GM08714 (cell line): Measurements from ENCODE around the gene NGF.

Experiments used
- H3K4me3 ChIP-seq: fragments of 200-500 bp; sonication (Bioruptor generic); 2 replicates; pipeline ENCODE4 v1.5.1; 2014; ENCODE audit warnings: mild to moderate bottlenecking, low read length, inconsistent platforms
- ZNF274 ChIP-seq: IDR thresholded peaks from 2 replicates; pipeline ENCODE4 v1.6.1; 2012; ENCODE audit warnings: mild to moderate bottlenecking, low read depth, low read length

Gene NGF

DNA sequence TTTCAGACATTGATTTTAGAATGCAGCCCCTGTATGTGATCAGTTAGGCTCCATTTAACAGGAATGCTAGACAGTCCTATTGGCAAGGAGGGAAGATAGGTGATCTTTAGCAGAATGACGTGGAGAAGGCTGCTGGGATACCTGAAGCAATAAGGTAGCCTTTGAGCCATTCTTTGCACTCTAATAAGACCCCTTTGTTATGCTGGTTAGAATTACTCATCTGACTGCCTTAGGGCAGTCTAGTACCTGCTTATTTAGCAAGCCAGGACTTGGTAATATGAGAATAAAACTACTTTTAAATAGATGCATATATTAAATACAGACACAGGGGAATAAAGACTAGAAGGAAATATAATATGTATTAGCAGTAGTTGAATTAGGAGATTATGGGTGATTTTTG is 29.1 kb downstream of the NGF start:
- H3K4me3 ChIP-seq = no peak overlapping the region
- no peak for TF ChIP-seq ZNF274

GRCh38 chr1:115307661-115308060 is 30.4 kb downstream of the NGF start:
- TF ChIP-seq ZNF274 = no peak
- H3K4me3 ChIP-seq = no peak overlapping the region

DNA sequence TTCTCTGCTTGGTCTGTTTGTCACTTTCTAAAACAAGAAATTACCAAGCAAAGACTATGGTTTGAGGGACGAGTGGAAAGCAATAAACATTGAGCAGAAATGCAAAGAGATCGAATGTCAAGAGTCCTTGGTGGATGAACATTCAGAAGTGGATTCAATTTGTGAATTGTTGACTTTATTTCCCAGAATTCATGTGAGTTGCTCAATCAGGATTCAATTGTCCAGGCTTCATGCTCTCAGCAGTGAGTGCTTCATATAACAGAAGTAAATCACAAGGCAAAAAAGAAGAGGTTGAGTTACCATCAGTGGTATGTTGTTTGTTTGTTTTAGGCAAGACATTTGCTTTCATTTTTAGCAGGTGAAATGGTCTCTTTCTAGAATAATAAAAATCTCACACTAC is 31.9 kb downstream of the NGF start:
- no peak for TF ChIP-seq ZNF274
- H3K4me3 ChIP-seq = no peak overlapping the region

DNA sequence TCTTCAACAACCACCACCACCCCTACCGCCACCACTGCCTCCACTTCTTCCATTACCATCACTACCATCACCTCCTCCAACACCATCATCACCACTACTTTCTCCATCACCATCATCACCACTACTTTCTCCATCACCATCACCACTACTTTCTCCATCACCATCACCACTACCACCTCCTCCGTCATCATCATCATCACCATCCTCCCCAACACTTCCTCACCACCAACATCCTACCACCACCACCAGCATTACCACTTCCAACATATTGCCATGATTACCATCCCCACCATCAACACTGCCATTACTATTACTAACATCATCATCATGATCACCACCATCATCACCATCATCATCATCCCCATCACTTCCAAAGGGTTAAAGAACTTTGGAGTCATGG is 34.7 kb downstream of the NGF start:
- no peak overlapping the region for H3K4me3 ChIP-seq
- TF ChIP-seq ZNF274 = no peak

DNA sequence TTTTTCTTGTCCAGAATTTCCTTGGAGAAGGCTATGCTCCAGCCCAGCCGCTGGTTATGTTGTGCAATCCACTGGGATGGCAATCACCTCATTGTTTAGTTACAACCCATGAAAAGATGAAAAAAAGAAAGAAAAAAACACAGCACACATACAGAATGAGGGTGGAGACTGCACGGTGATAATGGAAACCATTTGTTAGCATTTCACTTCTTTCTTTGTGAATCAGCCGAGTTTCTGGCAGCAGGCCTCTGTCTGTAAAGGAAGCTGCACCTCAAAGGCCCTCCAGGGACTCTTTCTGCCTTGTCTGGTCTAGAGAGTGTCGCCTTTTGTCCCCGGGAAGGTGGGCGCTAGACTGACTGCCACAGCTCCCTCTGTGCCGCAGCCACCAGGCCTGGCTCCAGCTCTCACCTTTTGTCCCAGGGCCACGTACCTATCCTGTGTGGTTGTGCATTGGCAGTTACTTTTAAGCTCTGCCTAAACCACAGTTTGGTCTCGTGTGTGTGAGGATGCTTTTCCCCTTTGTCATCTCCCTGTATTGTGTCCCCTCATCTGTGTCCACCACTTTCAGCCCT is 35.6 kb downstream of the NGF start:
- TF ChIP-seq ZNF274 = no peak
- no peak overlapping the region for H3K4me3 ChIP-seq

- no peak for TF ChIP-seq ZNF274
- H3K4me3 ChIP-seq = no peak overlapping the region
Observed at GRCh38 chr1:115301438-115302020, 36.5 kb downstream of the NGF start.

- H3K4me3 ChIP-seq = no peak overlapping the region
- no peak for TF ChIP-seq ZNF274
Observed at GRCh38 chr1:115300087-115300876, 37.8 kb downstream of the NGF start.

DNA sequence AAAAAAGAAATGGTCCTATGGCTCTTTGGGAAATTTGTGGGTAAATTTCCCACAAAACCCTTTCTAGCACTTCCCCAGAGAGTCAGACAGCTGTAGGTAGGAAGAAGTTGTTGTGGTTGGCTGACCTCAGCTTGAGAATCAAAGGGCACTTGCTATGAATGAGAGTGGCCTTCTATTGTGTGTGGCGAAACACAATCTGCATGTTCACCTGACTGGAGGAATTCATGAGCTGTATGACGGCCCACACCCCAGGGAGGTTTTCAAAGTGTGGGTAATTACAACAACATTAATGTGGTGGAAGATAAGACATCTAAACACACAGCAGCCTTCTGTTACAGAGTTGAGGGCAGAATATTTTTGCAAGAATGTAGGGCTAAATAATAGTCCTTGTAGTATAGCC is 38.8 kb downstream of the NGF start:
- H3K4me3 ChIP-seq = no peak overlapping the region
- TF ChIP-seq ZNF274 = no peak

GRCh38 chr1:115296981-115297380 is 41.1 kb downstream of the NGF start:
- no peak overlapping the region for H3K4me3 ChIP-seq
- TF ChIP-seq ZNF274 = no peak

DNA sequence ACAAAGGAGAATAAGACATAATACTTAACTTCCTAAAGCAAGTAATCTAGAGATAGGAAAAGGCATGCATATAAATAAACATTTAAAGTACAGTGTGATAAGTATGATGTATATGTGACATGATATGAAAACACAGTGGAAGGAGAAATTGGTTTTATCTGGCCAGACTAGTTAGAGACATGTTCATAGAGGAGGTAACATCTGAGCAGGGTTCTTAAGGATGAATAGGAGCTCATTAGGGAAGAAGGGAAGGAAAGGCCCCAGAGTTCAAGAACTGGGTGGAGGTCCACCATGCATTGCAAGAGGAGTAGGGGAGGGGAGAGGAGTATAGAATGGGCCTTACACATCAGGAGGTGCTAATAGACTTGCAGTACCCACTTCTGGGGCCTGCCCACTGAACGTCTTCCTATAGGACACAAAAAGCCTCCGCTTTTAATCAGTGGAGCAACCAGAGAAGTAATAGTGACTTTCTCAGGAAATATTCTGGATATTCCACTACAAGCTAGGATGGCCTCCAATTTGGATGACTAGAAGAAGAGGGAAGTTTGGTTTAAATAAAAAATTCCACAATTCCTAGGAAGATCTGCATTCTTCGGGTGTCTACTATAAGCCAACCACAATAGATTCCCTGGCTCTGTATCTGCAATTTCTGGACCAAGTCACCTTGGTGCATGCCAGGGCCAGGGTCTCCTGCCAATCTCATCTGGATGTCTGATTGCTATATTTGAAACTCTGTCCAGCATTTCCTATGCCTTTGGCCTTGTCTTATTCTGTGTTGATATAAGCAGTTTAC is 41.9 kb downstream of the NGF start:
- H3K4me3 ChIP-seq = no peak overlapping the region
- no peak for TF ChIP-seq ZNF274

DNA sequence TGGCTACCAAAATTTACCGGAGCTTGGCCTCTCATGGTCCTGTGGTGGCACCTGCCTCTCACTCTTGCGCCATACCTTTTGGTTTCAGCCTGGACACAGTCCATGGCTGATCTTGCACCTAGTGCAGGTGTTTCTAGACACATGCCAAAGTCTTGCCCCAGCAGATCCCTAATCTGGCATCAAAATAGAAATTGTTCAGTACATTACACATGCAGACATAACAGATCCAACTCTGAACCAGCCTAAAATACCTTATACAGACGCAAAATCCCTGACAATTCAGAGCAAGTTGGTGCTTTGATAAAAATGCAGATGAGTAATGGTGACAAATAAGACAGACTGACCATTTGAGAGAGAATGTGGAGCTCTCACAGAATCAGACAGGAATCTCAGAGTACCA is 44.1 kb downstream of the NGF start:
- TF ChIP-seq ZNF274 = no peak
- H3K4me3 ChIP-seq = no peak overlapping the region

GRCh38 chr1:115293006-115293405 is 45.0 kb downstream of the NGF start:
- no peak for TF ChIP-seq ZNF274
- H3K4me3 ChIP-seq = no peak overlapping the region

GRCh38 chr1:115291741-115292140 is 46.3 kb downstream of the NGF start:
- no peak for TF ChIP-seq ZNF274
- no peak overlapping the region for H3K4me3 ChIP-seq

DNA sequence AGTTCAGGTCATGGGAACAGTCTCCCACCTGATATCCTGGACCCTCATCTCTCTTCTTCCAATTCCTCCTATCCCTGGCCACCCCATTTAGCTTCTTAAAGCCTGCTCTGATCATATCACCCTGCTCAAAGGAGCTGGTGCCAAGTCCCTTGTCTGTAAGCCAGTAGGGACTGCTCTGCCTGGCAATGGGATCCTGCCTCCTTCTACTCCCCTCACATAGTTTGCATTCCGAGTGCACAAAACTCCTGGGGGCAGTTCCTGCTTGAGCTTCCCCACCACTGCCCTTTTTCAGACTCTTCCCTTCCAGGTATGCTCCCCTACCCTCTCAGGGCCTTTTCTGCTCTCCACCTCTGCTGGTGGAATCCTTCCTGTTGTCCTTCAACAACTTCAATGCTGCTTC is 48.1 kb downstream of the NGF start:
- H3K4me3 ChIP-seq = no peak overlapping the region
- no peak for TF ChIP-seq ZNF274

DNA sequence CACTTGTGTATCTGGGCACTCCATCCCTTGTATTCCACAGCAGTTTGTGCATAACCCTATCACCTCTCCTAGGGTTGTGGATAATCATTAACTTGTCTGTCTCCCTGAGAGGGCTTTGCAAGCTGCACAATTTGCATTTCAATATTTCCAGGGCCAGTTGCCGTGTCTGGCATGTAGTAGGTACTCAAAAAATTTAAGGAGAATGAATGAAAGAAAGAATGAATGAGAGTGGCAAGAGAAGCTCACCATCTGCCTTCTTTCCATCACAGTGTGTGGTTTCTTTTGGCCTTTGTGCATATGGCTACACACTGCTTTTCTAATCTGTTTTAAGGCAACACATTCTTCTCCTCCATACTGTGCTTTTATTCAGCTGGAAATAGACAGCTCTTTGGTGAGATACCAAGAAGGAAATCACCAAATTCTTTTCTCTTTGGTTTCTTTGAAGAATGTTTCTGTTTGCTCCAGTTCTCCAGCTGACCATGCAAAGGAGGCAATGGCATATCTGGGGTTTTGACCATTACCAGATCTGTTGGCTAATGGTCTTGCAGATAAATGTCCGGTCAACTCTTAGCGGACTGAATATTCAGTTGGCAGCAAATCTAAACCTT is 49.4 kb downstream of the NGF start:
- no peak overlapping the region for H3K4me3 ChIP-seq
- no peak for TF ChIP-seq ZNF274
